Upper lobe of left lung (tissue), 4 donors: ENCODE results near the gene ADD3.

Experiments
- POLR2A ChIP-seq, 4 donors: fragments of 450-650 bp; IDR thresholded peaks; one replicate each; pipeline ENCODE4 v1.5.1; 2016 to 2017; ENCODE audit warnings: antibody characterized with exemption in 4 of 4, mild to moderate bottlenecking in 2 of 4
- TF ChIP-seq, protein P1 (sequence below), 6 experiments: fragments of 450-650 bp in 4 of 6; fragments of 200-600 bp in 2 of 6; sonication (generic) in 2 of 6; IDR thresholded peaks; one replicate each; pipeline ENCODE4 v1.5.1; 2016 to 2019; ENCODE audit warnings: antibody characterized with exemption in 6 of 6

DNA sequence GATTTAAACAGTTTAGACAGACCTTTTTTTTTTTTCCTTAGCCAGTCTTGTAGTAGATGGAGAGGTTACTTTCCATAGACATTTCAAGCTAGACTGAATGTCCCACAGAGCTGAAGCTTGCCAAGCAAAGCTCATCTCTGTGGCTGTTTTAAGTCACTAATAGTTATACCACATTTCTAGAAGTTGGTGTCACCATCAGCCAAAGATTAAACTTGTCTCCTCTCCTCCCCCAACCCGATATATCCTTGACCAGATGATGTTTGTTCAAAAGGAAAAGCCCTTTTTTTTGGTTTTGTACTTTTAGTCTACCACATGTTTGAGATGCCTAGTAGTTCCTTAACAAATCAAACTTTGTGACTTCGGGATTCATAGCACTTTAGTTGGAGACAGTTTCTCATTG is 66.1 kb downstream of the ADD3 start:
- TF ChIP-seq, protein P1, sequence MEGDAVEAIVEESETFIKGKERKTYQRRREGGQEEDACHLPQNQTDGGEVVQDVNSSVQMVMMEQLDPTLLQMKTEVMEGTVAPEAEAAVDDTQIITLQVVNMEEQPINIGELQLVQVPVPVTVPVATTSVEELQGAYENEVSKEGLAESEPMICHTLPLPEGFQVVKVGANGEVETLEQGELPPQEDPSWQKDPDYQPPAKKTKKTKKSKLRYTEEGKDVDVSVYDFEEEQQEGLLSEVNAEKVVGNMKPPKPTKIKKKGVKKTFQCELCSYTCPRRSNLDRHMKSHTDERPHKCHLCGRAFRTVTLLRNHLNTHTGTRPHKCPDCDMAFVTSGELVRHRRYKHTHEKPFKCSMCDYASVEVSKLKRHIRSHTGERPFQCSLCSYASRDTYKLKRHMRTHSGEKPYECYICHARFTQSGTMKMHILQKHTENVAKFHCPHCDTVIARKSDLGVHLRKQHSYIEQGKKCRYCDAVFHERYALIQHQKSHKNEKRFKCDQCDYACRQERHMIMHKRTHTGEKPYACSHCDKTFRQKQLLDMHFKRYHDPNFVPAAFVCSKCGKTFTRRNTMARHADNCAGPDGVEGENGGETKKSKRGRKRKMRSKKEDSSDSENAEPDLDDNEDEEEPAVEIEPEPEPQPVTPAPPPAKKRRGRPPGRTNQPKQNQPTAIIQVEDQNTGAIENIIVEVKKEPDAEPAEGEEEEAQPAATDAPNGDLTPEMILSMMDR (IDR thresholded peaks at IDR 0.05) = no peak
- no peak for TF ChIP-seq POLR2A (IDR thresholded peaks at IDR 0.05)
